Mucosa of descending colon (tissue), 3 donors: ENCODE measurements around the gene TGFBRAP1. TPM values are rescaled to one million over a fixed set of nuclear protein-coding genes. Genes with fewer than 3 reads are reported as not detected.

Experiments used
- ATAC-seq: fragments of 200-7000 bp; cut with Tn5 transposase; one replicate; pipeline ENCODE4 v1.9.1; 2020; ENCODE audit warnings: mild to moderate bottlenecking, moderate library complexity
- DNase-seq, 3 donors: peaks; one replicate each; pipeline ENCODE4 v3.0.0-alpha.2; 2020
- H3K36me3 ChIP-seq: fragments of 200-600 bp; one replicate; pipeline ENCODE4 v1.8.0; 2021; ENCODE audit warnings: low read depth, mild to moderate bottlenecking
- H3K4me1 ChIP-seq: fragments of 200-600 bp; one replicate; pipeline ENCODE4 v1.8.0; 2021; ENCODE audit warnings: low read depth, mild to moderate bottlenecking
- H3K4me3 ChIP-seq: fragments of 200-600 bp; one replicate; pipeline ENCODE4 v1.8.0; 2021; ENCODE audit warnings: mild to moderate bottlenecking
- H3K9me3 ChIP-seq: fragments of 200-600 bp; one replicate; pipeline ENCODE4 v1.8.0; 2021; ENCODE audit warnings: mild to moderate bottlenecking
- intact Hi-C, 2 donors: fragments of 100-400 bp; cut with DNase I in 1 of 2; cut with micrococcal nuclease in 1 of 2; formaldehyde crosslinking; loops; one replicate each; pipeline versions ENCODE4 v1.11.0 to v1.11.1; 2022; cut with DNase I, micrococcal nuclease
- total RNA-seq, 3 donors: library from RNA; stranded (reverse); fragmentation: NEBNext Ultra II Directional in 2 of 3; extraction: Animal tissue kit (Norgen Biotek cat#: 25700) in 2 of 3; gene quantifications; one replicate each; pipeline versions ENCODE4 v1.2.1 to v1.2.4, GENCODE V29; 2021 to 2023
- TF ChIP-seq, protein P1 (sequence below): fragments of 200-600 bp; IDR thresholded peaks from one replicate; pipeline ENCODE4 v1.8.0; 2022; ENCODE audit warnings: antibody characterized with exemption, mild to moderate bottlenecking
- donor health status: DM: no; HTN: no; CAD: no; lungs with moderate emphysema.
- donor health status: DM: no; HTN: no; CAD: no.
- donor health status: DM: no; HTN: yes; CAD: no.

Gene TGFBRAP1
- total RNA-seq, 3 donors from 2014 or later = 16.9 to 24.3 (median 20.9) TPM

DNA sequence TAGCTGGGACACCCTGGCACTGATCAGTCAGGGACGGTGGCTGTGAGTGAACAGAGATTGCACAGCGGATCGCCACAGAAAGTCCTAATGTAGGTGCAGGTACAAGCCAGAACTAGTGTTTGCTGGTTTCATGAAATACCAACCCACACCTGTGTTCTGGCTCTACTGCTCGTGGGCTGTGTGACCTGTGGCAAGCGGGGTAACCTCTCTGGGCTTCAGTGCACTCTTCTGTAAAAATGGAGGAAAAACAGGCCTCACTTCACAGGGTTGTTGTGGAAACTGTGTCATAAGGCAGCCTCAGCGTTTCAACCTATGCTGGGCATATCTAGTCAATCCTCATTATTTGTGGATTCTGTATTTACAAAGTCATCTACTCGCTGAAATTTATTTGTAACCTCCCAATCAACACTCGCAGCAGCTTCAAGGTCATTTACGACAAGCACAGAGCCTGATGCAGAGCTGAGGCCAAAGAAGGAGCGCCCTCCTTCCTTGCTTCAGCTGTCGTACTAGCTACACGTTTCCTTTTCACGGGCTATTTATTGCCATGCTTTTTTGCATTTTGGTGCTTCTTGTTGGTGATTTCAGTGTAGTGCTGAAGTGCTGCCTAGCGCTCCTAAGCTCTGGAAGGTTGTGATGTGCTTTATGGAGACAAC lies 58.0 kb downstream of the TGFBRAP1 start:
- ATAC-seq (no peak), DNase-seq (no peak)
- intact Hi-C loops = no loop called here
- TF ChIP-seq, protein P1, sequence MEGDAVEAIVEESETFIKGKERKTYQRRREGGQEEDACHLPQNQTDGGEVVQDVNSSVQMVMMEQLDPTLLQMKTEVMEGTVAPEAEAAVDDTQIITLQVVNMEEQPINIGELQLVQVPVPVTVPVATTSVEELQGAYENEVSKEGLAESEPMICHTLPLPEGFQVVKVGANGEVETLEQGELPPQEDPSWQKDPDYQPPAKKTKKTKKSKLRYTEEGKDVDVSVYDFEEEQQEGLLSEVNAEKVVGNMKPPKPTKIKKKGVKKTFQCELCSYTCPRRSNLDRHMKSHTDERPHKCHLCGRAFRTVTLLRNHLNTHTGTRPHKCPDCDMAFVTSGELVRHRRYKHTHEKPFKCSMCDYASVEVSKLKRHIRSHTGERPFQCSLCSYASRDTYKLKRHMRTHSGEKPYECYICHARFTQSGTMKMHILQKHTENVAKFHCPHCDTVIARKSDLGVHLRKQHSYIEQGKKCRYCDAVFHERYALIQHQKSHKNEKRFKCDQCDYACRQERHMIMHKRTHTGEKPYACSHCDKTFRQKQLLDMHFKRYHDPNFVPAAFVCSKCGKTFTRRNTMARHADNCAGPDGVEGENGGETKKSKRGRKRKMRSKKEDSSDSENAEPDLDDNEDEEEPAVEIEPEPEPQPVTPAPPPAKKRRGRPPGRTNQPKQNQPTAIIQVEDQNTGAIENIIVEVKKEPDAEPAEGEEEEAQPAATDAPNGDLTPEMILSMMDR = no peak
- Histone ChIP-seq H3K4me3 (no peak overlapping the region), H3K36me3 (no peaks in the 10 kb centered on the region), H3K9me3 (no peaks in the 10 kb centered on the region), H3K4me1 (no peaks in the 10 kb centered on the region)

DNA sequence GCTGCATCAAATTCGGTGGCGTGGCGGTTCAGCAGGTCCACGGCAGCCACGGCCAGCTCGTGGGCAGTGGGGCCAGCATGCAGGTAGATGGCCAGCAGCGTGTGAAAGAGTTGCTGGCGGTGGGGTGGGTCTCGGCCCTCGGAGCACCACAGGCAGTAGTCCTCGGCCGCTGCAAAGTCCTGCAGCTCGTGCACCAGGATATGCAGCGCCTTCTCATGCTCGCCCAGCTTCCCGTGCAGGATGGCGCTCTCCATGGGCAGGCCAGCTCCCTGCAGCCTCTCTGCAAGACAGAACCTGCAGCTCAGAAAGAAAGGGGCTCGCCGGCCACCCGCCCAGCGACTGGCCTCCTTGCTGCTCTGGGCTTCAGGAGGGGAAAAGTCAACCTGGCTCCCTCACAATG lies 60.1 kb downstream of the TGFBRAP1 start:
- TF ChIP-seq, protein P1 = no peak
- Histone ChIP-seq H3K4me3 (no peak overlapping the region), H3K4me1 (no peaks in the 10 kb centered on the region), H3K36me3 (no peaks in the 10 kb centered on the region), H3K9me3 (no peaks in the 10 kb centered on the region)
- intact Hi-C loops = no loop called here
- DNase-seq (no peak), ATAC-seq (no peak)

DNA sequence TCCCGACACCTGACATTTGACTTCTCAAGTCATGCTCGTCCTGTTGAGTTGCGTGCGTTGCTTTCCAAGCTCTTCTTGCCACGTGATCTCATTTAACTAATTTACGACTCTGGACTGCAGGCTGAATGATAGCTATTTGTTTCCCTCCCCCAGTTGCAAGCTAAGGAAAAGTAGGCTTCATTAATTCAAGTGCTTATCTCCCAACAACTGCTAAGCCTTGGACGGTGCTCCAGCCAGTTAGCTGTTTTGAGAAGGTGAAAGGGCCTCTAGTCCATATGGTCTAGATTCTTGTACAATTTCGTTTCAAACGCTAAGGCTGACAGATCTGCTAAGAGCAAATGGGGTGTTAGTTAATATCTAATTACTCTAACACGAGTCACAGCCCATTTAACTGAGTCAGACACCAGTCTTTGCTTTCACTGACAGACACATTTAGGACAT lies 66.9 kb downstream of the TGFBRAP1 start:
- no peaks in the 10 kb centered on the region for H3K9me3 ChIP-seq
- ATAC-seq (no peak), DNase-seq (no peak)
- no peaks in the 10 kb centered on the region for H3K4me1 ChIP-seq
- TF ChIP-seq, protein P1 = no peak
- no peaks in the 10 kb centered on the region for H3K36me3 ChIP-seq
- intact Hi-C loops = no loop called here
- no peak overlapping the region for H3K4me3 ChIP-seq

DNA sequence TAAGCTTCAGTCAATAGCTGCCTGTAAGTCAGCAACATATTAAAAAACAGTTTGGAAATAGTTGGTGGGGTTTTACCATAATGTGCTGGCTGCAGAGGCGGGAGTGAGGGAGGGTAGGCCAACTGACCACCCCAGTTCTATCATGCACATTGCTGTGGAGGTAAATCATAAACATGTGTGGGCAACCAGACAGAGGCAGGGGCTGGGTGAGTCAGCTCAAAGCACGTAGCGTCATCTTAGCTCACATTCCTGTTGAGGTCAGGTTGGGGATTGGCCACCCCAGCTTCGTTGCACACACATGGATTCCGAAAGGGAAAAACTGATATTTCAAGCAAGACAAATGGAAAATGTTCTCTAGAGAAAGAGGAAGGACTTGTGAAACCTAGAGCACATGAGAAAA lies 68.5 kb downstream of the TGFBRAP1 start:
- no peak for ATAC-seq
- H3K9me3 ChIP-seq = no peaks in the 10 kb centered on the region
- TF ChIP-seq, protein P1 = no peak

DNA sequence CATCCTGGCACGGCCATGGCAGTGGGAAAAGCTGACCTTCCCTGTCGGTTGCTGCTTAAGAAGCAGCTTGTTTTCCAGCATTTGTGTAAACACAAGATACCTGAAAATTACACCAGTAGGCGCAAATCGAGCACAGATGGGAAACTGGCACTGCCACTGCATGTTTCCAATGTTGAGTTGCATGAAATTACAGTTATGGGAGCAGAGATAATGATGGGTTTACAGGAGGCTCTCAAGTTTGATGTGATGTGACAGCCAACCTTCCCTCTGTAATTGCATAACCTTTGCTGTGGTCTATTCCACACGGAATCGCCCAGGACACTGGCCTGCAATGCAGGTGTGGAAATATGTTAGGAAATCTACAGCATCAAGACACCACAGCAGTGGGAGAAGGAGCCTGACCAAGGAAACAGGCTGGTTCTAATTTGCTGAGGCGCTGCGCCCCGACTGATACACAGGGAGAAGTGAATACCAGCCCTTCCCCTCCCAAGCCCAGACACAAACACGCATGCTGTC lies 70.6 kb downstream of the TGFBRAP1 start:
- DNase-seq = no peak
- H3K36me3 ChIP-seq = no peaks in the 10 kb centered on the region
- intact Hi-C loops = no loop called here
- H3K9me3 ChIP-seq = no peaks in the 10 kb centered on the region
- no peaks in the 10 kb centered on the region for H3K4me1 ChIP-seq
- TF ChIP-seq, protein P1 = no peak
- no peak overlapping the region for H3K4me3 ChIP-seq
- no peak for ATAC-seq

More for the DNA sequence above, 68.5 kb downstream of the TGFBRAP1 start:
- H3K4me3 ChIP-seq = no peak overlapping the region
- no peak for DNase-seq
- intact Hi-C loops = no loop called here
- H3K4me1 ChIP-seq = no peaks in the 10 kb centered on the region
- H3K36me3 ChIP-seq = no peaks in the 10 kb centered on the region
